CD4-positive, alpha-beta T cell treated with Interleukin-6 at 100 ng/mL for 8 hours (primary cell): ENCODE measurements around the gene EFHB.
"Not testable (repeated sequence)": the region's sequence is repeated elsewhere in the genome, so short reads cannot be mapped to it uniquely, and the experiment has no call there.

Experiments
- DNase-seq: peaks from one replicate; pipeline ENCODE4 v3.0.0-alpha.2; 2020; ENCODE audit warnings: mixed read lengths, low spot score

EFHB gene

GRCh38 chr3:19934098-19934566 lies at the start of gene EFHB:
EFHB (minus strand) TSS chr3:19934217; CDS start chr3:19934018, 199 bp downstream.
- DNase-seq = no peak

DNA sequence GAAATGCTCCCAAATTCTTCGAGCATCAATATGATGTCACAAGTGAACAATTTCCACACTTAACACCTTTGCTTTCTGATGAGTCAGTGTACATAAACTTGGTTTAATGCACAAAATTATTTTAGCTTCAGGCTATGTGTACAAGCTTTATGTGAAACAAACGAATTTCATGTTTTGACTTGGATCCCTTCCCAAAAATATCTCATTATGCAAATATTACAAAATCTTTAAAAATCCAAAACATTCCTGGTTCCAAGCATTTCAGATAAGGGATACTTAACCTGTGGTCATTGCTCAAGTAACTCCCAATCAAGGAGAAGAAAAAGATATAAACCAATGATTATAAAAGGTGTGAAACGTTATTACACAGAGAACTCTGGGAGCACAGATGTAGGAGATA lies 38.0 kb upstream of the EFHB start:
- DNase-seq = no peak

DNA sequence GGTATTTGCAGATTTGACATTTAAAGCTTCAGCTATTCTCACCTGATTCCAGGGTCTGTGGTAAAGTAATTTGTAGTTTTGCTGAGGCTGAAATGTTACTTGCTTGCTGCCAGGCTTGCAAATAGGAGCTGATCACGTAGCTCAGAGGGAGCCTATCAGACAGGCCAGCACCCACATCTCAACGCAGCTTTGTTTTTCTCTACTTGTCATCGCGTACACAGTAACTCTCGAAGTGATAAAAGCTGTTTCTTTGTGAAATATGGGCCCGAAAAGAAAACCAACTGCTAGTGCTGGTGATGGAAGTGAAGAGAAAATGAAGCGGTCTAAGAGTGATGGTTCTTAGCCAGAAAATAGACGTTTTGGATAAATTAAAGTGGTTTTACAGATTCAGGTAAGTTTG lies 36.3 kb upstream of the EFHB start:
- no peak for DNase-seq

DNA sequence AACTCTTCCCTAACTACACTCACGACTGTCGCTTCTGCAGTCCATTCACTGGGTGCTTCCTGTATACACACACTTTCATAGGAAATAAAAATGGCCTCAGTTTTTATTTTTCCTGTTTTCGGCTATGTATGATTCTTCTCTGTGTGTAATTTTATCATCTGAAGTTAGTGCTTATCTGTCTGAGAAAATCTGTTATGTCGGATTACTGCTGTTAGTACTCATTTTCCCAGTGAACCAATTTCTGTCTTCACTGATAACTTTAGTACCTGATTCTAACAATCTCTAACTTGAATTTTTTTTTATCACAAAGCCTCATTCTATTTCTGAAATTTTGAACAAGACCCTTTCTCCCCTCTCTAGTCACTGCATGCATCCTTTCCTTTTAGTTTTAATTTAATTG lies 33.8 kb upstream of the EFHB start:
- no peak for DNase-seq

DNA sequence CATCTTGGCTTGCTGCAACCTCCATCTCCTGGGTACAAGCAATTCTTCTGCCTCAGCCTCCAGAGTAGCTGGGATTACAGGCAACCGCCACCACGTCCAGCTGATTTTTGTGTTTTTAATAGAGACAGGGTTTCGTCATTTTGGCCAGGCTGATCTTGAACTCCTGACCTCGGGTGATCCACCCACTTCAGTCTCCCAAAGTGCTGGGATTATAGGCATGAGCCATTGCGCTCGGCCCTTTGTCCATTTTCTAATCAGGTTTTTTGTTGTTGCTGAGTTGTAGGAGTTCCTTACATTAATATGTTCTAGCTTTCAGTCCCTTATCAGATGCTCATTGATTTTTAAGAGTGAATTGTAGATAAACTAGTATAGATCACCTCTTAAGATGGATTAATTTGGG lies 33.2 kb upstream of the EFHB start:
- DNase-seq = no peak

DNA sequence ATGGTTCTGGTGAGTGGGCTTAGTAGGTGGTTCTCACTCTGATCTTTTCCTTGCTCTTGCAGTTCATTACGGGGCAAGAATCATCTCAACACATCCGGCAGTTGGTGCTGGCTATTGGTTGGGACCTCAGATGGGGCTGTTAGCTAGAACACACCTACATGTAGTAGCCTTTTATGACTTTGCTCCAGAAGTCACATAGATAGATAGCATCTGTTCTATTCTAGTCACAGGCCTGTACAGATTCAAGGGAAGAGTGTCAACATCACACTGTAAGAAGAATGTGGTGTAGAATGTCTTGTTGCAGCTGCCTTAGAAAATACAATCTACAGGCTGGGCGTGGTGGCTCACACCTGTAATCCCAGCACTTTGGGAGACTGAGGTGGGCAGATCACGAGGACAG lies 27.9 kb upstream of the EFHB start:
- DNase-seq = no peak

DNA sequence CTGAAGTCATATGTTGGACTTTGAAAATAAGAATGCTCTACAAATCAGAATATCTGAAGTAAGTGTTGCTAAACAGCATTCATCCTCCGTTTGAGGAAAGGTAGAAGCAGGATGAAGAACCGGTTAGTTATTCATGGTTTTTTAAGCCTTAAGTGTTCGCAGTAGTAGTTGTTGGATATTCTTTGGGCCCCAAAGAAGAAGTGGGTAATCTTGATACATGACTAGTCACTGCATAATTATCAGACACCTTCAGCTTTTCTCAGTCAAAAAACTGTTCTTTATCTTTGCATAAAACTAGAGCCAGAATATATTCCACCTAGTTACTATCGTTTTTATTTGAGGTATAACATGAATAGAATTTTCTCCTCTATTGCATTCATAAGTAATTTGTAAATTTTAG lies 26.7 kb upstream of the EFHB start:
- no peak for DNase-seq

- no peak for DNase-seq
Observed at GRCh38 chr3:19959505-19959904, 25.5 kb upstream of the EFHB start.

DNA sequence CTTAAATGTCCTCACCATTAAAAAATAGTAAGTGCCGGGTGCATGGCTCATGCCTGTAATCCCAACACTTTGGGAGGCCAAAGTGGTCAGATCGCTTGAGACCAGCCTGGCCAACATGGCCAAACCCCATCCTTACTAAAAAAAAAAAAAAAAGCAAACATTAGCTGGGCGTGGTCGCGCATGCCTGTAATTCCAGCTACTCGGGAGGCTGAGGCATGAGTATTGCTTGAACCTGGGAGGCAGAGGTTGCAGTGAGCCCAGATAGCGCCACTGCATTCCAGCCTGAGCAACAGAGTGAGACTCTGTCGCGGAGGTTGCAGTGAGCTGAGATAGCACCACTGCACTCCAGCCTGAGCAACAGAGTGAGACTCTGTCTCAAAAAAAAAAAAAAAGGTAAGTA lies 23.3 kb upstream of the EFHB start:
- DNase-seq = not testable (repeated sequence)

GRCh38 chr3:19954676-19955075 lies 20.7 kb upstream of the EFHB start:
- DNase-seq = no peak

DNA sequence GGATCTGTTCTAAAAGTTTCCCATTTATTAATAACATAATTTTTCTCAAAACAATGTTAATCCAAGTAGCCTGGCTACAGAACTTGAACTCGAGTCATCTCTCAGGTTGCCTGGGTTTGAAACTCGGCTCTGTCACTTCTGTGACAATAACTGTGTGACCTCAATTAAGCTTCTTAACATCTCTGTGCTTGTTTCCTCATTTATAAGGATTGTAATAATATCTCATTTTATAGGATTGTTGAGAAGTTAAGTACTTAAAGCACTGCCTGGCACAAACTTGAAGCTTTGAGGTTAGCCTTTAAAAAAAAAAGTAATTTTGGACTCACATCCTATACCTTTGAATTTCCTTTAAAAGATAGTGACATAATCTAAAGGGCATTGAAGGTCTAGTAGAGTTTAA lies 16.3 kb upstream of the EFHB start:
- no peak for DNase-seq

- DNase-seq = no peak
Observed at GRCh38 chr3:19948226-19948591, 14.2 kb upstream of the EFHB start.

GRCh38 chr3:19947549-19948225 lies 13.7 kb upstream of the EFHB start:
- peak; percentile 34 for DNase-seq

DNA sequence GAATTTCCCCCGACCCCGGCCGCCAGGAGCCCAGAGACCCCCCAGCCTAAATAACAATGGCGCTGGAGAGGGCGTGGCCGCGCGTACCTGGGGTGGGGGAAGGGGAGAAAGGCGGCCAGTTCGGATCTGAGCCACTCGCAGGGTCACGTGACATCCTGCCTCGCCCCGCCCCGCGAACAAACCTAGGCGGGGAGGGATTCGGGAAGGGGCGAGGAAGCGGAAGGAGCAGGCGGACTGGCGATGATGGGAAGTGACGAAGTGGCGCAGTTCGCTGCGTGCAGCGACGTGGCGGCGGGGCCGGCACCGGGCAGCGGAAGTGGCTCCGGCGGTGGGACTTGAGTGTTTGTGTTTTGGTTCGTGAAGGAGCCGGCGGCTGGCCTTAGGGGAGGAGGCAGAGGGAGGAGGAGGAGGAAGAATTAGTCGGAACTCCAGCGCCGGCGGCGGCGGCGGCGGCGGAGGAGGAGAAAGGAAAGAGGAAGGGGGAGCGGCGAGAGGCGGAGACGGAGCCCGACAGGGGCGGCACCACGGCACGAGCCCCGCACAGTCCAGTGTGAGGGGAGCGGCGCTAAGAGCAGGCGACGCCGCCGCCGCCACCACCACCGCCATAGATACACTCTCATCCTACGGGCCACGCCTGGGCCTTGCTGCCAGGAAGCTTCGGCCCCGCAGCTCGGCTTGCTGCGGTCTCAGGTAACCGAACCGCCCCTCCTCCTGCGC lies 13.0 kb upstream of the EFHB start, which contains the start of gene RAB5A:
Gene RAB5A, plus strand, starts transcription at position 266 of the 717 bp plus-strand sequence. CDS start 3,802 bp downstream, outside the sequence.
- DNase-seq = peak; percentile 97

DNA sequence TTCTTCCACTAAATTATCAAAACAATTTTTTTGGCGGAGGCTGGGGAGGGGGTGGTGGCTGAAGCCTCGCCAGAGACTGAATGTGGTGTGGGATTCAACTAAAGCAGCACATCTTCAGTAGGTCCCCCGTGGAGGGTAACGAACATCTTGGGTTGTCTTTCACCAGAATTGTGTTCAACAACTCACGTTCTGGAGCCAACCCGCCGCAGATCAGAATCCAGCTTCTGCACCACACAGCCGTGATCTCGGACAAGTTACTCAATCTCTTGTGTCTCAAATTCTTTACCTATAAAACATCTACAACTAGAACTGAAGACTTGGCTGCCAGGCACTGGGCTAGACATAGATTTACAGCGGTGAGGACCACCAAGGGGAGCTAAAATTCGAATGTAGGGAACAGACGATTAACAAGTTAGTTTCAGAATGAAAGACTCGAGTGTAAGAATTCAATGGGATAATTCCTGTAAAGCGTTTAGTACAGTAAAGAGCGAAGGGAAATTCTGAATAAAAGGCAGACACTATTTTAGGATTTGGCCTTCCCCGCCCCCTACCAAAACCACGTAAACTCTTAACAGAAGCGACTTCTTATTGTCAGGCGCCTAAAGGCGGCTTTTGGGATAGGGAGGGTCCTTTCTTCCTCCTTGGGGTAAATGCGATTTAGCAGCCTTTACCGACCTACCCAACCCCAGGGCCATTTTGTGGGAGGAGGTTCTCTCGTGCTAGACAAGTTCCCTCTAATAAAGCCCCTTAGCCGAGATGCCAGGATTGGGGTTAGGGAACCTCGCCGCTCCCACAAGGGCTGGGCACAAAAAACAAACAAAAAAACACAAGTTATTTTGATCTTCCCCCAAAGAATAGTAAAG lies 12.2 kb upstream of the EFHB start:
- DNase-seq = no peak

DNA sequence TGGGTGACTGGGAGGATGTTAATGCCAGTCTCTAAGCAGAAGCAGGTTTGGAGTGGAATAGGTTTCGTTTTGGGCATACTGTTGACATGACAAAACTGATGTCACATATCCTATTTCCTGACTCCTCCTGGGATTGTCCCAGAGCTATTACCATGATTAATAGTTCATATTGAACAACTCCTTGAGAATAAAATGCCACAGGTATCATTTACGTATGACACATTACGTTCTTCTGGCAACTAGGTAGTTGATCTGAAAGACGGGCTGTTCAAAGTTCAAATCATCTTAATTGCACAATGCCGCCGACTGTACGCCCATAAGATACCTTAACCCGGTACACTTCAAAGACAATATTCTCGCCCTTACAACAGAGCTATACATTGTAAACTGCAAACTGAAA lies 11.5 kb upstream of the EFHB start:
- no peak for DNase-seq

DNA sequence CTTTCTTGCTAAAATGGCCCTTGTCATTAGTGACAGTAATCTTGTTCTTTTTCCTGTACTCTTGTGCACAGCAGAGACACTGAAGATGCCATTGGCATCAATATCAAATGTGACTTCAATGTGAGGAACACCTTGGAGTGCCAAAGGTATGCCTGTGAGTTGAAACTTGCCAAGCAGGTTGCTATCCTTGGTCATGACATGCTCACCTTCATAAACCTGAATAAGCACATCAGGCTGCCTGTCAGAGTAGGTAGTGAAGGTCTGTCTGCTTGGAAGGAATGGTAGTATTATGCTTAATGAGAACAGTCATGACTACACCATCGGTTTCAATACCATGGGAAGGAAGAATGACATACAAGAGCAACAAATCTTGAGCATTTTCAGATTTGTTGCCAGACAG lies 6.6 kb upstream of the EFHB start:
- DNase-seq = no peak

DNA sequence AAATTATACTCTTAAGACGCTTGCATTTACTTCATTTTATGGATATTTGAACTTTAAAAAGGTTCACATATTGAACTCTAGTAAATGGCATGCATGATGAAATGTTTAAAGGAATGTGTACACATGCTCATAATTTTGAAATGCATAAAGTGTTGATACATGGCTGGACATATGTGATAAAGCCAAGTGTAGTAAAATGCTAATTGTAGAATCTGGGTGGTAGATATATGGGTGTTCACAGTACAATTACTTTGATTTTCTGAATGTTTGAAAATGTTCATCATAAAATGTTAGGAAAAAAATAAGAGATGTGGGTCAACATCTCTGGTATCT lies 4.2 kb upstream of the EFHB start:
- no peak for DNase-seq

DNA sequence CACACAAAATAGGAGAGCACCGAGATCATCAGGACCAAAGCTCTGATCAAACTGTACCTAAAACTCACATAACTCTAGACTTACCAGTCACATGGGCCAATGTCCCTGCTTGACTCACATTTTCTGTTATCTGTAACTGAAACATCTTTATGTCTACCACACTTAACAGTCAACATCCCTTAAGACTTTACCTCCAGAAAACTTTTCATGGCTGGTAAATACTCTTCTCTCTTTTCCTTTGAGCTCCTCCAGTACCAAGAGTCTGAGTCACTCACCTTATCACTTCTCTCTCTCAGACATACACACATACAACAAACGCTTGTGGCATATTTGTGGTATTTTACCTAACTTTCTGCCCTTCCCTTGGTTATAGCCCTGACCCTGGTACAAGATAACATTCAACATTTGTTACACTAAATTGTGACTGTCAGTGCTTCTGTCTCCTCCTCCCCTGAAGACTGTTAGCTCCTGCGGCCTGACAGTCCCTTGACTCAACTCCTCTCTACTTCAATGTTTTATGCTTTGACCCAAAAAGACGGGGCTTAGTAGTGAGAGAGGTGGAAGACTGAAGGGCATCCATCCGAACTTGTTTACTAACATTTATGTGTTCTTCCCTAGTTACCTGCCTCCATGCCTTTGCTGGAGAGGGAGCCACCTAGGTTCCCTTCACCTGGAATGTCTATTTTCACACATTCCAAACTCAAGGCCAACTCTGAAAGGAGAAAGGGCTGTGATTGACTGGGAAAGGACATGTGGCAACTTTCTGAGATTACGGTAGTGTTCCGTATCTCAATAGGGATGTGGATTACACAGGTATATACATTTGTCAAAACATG lies 3.7 kb upstream of the EFHB start:
- no peak for DNase-seq

- DNase-seq = no peak
Observed at GRCh38 chr3:19932422-19932821, 1.6 kb downstream of the EFHB start.

DNA sequence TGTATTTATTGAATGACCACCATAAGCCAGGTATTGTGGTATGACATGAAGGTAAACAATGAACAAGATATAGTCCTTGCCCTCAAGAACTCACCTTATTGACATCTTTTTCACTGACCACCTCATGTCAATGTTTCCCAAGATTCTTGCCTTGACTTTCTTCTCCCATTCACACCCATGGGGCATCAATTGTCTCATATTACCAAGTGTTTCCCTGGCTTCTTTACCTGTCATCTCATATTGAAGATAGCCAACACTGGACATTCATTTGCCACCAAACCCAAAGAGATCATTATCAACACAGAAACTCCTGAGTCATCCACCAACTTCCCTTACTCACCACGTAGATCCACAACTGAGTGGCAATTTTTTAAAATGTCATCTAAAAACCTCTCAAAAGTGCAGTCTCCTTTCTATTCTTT lies 2.2 kb downstream of the EFHB start:
- DNase-seq = no peak

DNA sequence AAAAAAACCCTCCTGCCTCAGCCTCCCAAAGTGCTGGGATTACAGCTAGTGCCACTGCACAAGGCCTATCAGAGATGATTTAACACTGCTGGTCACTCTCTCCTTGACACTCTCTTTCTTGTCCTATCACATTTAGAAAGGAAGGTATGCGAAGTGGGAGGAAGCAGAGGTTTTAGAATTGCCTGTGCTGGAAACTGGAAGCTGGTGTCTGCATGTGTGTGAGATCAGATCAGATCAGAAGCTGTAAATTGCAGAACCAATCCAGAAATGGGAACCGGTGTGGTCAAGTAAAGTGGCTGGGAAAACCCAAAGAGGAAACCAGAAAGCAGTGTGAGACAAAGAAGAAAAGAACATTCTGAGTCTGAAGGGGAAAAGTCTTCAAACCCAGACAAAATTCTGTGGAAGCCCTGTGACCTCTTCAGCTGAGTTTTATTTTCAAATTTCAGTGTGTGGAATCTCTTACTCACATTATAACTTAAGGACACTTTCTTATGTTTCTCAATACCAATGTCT lies 2.8 kb downstream of the EFHB start:
- DNase-seq = peak; percentile 5
